CD4-positive, alpha-beta T cell (primary cell): Measurements from ENCODE around the gene OLA1. TPM values are rescaled to one million over a fixed set of nuclear protein-coding genes. Genes with fewer than 3 reads are reported as not detected.

ENCODE experiments used
- ATAC-seq: fragments of 200-7000 bp; cut with Tn5 transposase; one replicate; pipeline ENCODE4 v1.10.0; 2022; ENCODE audit warnings: mild to moderate bottlenecking; ENCODE audit not compliant: poor library complexity
- CTCF ChIA-PET: fragments of 350-600 bp; sonication (Branson Sonifier 250); formaldehyde crosslinking; loops from one replicate; lab custom pipeline; 2021; ENCODE audit warnings: antibody characterized with exemption, inconsistent platforms; lab: Charles Lee
- POLR2A ChIA-PET: fragments of 350-600 bp; sonication (Branson Sonifier 250); formaldehyde crosslinking; loops from one replicate; lab custom pipeline; 2021; ENCODE audit warnings: antibody characterized with exemption, inconsistent platforms; lab: Charles Lee
- DNase-seq, 14 experiments: peaks; one replicate each; pipeline ENCODE4 v3.0.0-alpha.2; 2013 to 2020; ENCODE audit warnings: mixed read lengths in 2 of 14
- H3K27ac ChIP-seq, 2 donors: one replicate each; pipeline versions ENCODE4 v1.5.1 to v1.7.0; 2013; ENCODE audit warnings: low read length in 2 of 2, low read depth in 1 of 2, mild to moderate bottlenecking in 1 of 2
- H3K27me3 ChIP-seq, 2 experiments: 1 replicate in 1 of 2; 2 replicates in 1 of 2; pipeline versions ENCODE4 v1.6.1 to v1.7.0; 2013; ENCODE audit warnings: low read length in 2 of 2, control low read depth in 1 of 2, mild to moderate bottlenecking in 1 of 2, moderate library complexity in 1 of 2; ENCODE audit not compliant: insufficient read depth in 2 of 2, control insufficient read depth in 1 of 2
- H3K36me3 ChIP-seq: one replicate; pipeline ENCODE4 v1.6.1; 2013; ENCODE audit warnings: low read length, control low read depth; ENCODE audit not compliant: insufficient read depth
- H3K4me1 ChIP-seq: one replicate; pipeline ENCODE4 v1.6.1; 2013; ENCODE audit warnings: low read length, control low read depth; ENCODE audit not compliant: insufficient read depth
- H3K4me3 ChIP-seq: one replicate; pipeline ENCODE4 v1.5.1; 2013; ENCODE audit warnings: mild to moderate bottlenecking, low read length, moderate library complexity
- H3K9me3 ChIP-seq, 2 experiments: 1 replicate in 1 of 2; 2 replicates in 1 of 2; pipeline versions ENCODE4 v1.6.1 to v1.7.0; 2013; ENCODE audit warnings: low read length in 2 of 2, mild to moderate bottlenecking in 2 of 2, control low read depth in 1 of 2, moderate library complexity in 1 of 2; ENCODE audit not compliant: control insufficient read depth in 1 of 2, insufficient read depth in 1 of 2
- H3K27ac Mint-ChIP-seq: one replicate; pipeline ENCODE4 v1.8.0; 2020; ENCODE audit warnings: mixed read lengths
- H3K27me3 Mint-ChIP-seq: one replicate; pipeline ENCODE4 v1.8.0; 2021; ENCODE audit warnings: mixed read lengths
- H3K36me3 Mint-ChIP-seq: one replicate; pipeline ENCODE4 v1.8.0; 2021; ENCODE audit warnings: low read depth, mixed read lengths
- H3K4me1 Mint-ChIP-seq: one replicate; pipeline ENCODE4 v1.8.0; 2021; ENCODE audit warnings: low read depth, mixed read lengths
- H3K4me3 Mint-ChIP-seq: one replicate; pipeline ENCODE4 v1.8.0; 2020; ENCODE audit warnings: mild to moderate bottlenecking, mixed read lengths
- H3K9me3 Mint-ChIP-seq: one replicate; pipeline ENCODE4 v1.8.0; 2020; ENCODE audit warnings: mixed read lengths
- CTCF ChIP-seq: fragments of 200-600 bp; IDR thresholded peaks from one replicate; pipeline ENCODE4 v1.8.0; 2022; ENCODE audit warnings: antibody characterized with exemption, mild to moderate bottlenecking
- intact Hi-C, 2 experiments: fragments of 100-400 bp; cut with DNase I in 1 of 2; cut with micrococcal nuclease in 1 of 2; formaldehyde crosslinking; loops; one replicate each; pipeline versions ENCODE4 v1.15.1 to v1.9.0; 2023 to 2025; cut with DNase I, micrococcal nuclease
- total RNA-seq, 174 experiments: library from RNA in 2 of 174; stranded (reverse) in 2 of 174; gene quantifications; one replicate each; pipeline ENCODE4 v1.2.3 and lab custom pipeline; 2021 to 2026

The OLA1 gene
- total RNA-seq, 2 experiments from 2014 or later: 38.1 to 40.5 TPM

GRCh38 chr2:174053355-174054151 is 194.8 kb downstream of the OLA1 start:
- intact Hi-C loops: no loop called here
- Mint-ChIP-seq H3K27ac (no peak overlapping the region), H3K27me3 (peaks cover 4% of the 10 kb centered on the region), H3K9me3 (peaks cover 2% of the 10 kb centered on the region), H3K36me3 (no peaks in the 10 kb centered on the region), H3K4me3 (no peak overlapping the region), H3K4me1 (no peaks in the 10 kb centered on the region)
- ChIA-PET CTCF (no interaction called here), POLR2A (no interaction called here)
- Histone ChIP-seq H3K27ac (no peak overlapping the region), H3K36me3 (no peaks in the 10 kb centered on the region), H3K9me3 (peaks cover 0 to 5% of the 10 kb centered on the region in 2 experiments), H3K4me3 (no peak overlapping the region), H3K27me3 (peaks cover 0 to 9% of the 10 kb centered on the region in 2 experiments), H3K4me1 (no peaks in the 10 kb centered on the region)
- no peak for TF ChIP-seq CTCF
- DNase-seq: no peak
- no peak for ATAC-seq

GRCh38 chr2:174052584-174052976 is 195.8 kb downstream of the OLA1 start:
- ATAC-seq: no peak
- no peak overlapping the region for H3K27ac Mint-ChIP-seq
- no peak overlapping the region for H3K4me3 ChIP-seq
- H3K27ac ChIP-seq: no peak overlapping the region
- peaks cover 0 to 5% of the 10 kb centered on the region in 2 experiments for H3K9me3 ChIP-seq
- no peaks in the 10 kb centered on the region for H3K36me3 Mint-ChIP-seq
- no peaks in the 10 kb centered on the region for H3K4me1 Mint-ChIP-seq
- H3K4me3 Mint-ChIP-seq: no peak overlapping the region
- intact Hi-C loops: no loop called here
- CTCF ChIA-PET: no interaction called here
- H3K36me3 ChIP-seq: no peaks in the 10 kb centered on the region
- POLR2A ChIA-PET: no interaction called here
- TF ChIP-seq CTCF: no peak
- DNase-seq: no peak
- peaks cover 0 to 9% of the 10 kb centered on the region in 2 experiments for H3K27me3 ChIP-seq
- H3K4me1 ChIP-seq: no peaks in the 10 kb centered on the region
- H3K27me3 Mint-ChIP-seq: peaks cover 4% of the 10 kb centered on the region
- H3K9me3 Mint-ChIP-seq: peaks cover 2% of the 10 kb centered on the region

GRCh38 chr2:174051741-174052583 is 196.4 kb downstream of the OLA1 start:
- Histone ChIP-seq H3K27ac (no peak overlapping the region), H3K36me3 (no peaks in the 10 kb centered on the region), H3K4me3 (no peak overlapping the region), H3K4me1 (no peaks in the 10 kb centered on the region), H3K27me3 (peaks cover 0 to 9% of the 10 kb centered on the region in 2 experiments), H3K9me3 (peaks cover 0 to 5% of the 10 kb centered on the region in 2 experiments)
- TF ChIP-seq CTCF: no peak
- no peak for DNase-seq
- H3K27me3 Mint-ChIP-seq: peaks cover 4% of the 10 kb centered on the region
- no peak overlapping the region for H3K4me3 Mint-ChIP-seq
- POLR2A ChIA-PET: no interaction called here
- H3K27ac Mint-ChIP-seq: no peak overlapping the region
- CTCF ChIA-PET: no interaction called here
- H3K4me1 Mint-ChIP-seq: no peaks in the 10 kb centered on the region
- no peak for ATAC-seq
- intact Hi-C loops: no loop called here
- H3K36me3 Mint-ChIP-seq: no peaks in the 10 kb centered on the region
- peaks cover 2% of the 10 kb centered on the region for H3K9me3 Mint-ChIP-seq
